Renal cortical epithelial cell (primary cell): Measurements from ENCODE around the gene SUPT3H. TPM values are rescaled to one million over a fixed set of nuclear protein-coding genes. Genes with fewer than 3 reads are reported as not detected.
A peak's percentile ranks its signal among the peaks of the same experiment; 100 is the strongest.
"Not testable (repeated sequence)": the region's sequence is repeated elsewhere in the genome, so short reads cannot be mapped to it uniquely, and the experiment has no call there.

Experiments
- DNase-seq: peaks from one replicate; pipeline ENCODE4 v3.0.0-alpha.2; 2011; ENCODE audit warnings: low read depth
- total RNA-seq: library from RNA; depleted of rRNA; stranded (reverse); fragments of >200 nt; gene quantifications from 2 replicates; pipeline ENCODE4 v1.2.3, GENCODE V29; 2014

Gene SUPT3H
- total RNA-seq, 1 donor from 2014 or later: 43.0 TPM

DNA sequence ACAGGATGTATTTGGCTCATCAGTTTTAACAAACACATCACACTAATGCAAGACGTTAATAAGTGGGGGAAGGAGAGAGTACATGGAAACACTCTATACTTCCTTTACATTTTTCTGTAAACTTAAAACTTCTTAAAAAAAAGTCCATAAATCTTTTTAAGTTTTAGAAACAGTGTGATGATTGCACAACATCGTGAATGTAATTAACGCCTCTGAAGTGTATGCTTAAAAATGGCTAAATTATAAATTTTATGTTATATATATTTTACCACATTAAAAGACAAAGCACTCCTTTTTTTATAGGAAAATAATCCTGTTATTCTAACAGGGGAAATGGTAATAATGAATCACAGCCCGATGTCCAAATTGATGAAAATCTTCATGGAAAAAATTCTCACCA lies 193.7 kb downstream of the SUPT3H start:
- DNase-seq: no peak

- not testable (repeated sequence) for DNase-seq
Measured at GRCh38 chr6:45176373-45176772, 201.4 kb downstream of the SUPT3H start.

DNA sequence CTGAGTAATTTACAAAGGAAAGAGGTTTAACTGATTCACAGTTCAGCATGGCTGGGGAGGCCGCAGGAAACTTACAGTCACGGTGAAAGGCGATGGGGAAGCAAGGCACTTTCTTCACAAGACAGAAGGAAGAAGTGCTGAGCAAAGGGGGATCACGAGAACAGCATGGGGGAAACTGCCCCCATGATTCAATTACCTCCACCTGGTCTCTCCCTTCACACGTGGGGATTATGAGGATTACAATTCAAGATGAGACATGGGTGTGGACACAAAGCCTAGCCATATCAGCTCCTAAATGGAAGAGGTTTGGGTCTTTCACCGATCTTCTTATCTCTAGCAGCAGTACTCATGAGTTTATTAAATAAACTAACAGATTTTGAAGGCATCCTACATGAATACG lies 202.5 kb downstream of the SUPT3H start:
- no peak for DNase-seq

DNA sequence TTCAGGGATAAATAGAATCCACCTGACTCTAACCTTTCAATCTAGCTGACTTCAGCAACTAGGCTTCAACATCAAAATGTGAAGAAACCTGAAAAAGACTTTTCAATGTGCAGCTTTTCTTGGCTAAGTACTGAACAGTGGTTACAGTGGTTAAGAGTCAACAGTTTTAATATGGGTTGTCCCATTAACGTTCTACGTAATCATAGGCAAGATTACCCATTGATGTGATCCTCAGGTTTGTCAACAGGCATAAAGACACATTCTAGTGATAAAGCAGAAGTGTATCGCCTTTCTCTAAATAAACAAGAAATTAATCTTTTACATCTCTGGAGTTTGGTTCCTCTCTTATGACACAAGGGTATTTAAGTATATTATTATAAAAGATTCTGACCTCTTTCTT lies 203.7 kb downstream of the SUPT3H start:
- DNase-seq: no peak

GRCh38 chr6:45171380-45171779 lies 206.4 kb downstream of the SUPT3H start:
- no peak for DNase-seq

- DNase-seq: no peak
Measured at GRCh38 chr6:45170309-45170708, 207.4 kb downstream of the SUPT3H start.

- peak; percentile 26 for DNase-seq
Measured at GRCh38 chr6:45169815-45170214, 207.9 kb downstream of the SUPT3H start.

- DNase-seq: peak; percentile 83
Measured at GRCh38 chr6:45163952-45164766, 213.6 kb downstream of the SUPT3H start.

GRCh38 chr6:45160305-45160704 lies 217.4 kb downstream of the SUPT3H start:
- no peak for DNase-seq

- DNase-seq: no peak
Measured at GRCh38 chr6:45156075-45156474, 221.7 kb downstream of the SUPT3H start.

GRCh38 chr6:45155341-45155894 lies 222.3 kb downstream of the SUPT3H start:
- no peak for DNase-seq

DNA sequence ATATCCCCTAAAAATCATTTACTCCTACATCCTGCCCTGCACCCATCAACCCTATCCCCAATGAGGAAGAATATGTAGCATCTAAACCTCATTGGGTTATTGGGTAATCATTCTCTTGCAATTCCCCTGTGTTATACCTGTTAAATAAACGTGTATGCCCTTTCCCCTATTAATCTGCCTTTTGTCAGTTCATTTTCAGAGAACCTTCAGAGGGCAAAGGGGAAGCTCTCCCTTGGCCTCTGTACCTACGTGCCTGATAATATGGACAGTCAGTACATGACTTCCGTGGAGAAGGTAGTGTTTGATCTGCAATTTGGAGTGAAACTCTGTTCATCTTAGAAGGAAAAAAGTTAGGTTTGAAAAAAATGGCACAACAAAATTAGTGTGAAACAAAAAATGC lies 223.1 kb downstream of the SUPT3H start:
- no peak for DNase-seq

GRCh38 chr6:45148711-45149341 lies 228.9 kb downstream of the SUPT3H start:
- DNase-seq: peak; percentile 18

- DNase-seq: no peak
Measured at GRCh38 chr6:45148278-45148677, 229.5 kb downstream of the SUPT3H start.

- not testable (repeated sequence) for DNase-seq
Measured at GRCh38 chr6:45145658-45146057, 232.1 kb downstream of the SUPT3H start.

DNA sequence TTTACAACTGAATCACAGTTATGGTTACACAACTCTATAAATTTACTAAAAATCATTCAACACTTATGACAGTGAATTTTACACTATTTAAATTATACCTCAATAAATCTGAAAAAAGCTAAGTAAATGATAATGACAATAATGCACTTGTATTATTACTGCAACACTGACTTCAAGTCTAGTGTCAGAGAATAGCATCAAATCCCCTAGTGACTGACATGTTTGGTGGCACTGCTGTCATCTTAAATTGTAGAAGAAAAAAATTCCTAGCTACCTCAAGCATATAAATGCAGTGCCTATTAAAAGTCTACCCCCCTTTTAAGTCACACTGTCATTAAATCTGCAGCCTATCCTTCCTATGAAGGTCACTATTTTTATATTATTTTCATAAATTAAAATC lies 239.0 kb downstream of the SUPT3H start:
- DNase-seq: no peak

- no peak for DNase-seq
Measured at GRCh38 chr6:45136495-45136894, 241.2 kb downstream of the SUPT3H start.

DNA sequence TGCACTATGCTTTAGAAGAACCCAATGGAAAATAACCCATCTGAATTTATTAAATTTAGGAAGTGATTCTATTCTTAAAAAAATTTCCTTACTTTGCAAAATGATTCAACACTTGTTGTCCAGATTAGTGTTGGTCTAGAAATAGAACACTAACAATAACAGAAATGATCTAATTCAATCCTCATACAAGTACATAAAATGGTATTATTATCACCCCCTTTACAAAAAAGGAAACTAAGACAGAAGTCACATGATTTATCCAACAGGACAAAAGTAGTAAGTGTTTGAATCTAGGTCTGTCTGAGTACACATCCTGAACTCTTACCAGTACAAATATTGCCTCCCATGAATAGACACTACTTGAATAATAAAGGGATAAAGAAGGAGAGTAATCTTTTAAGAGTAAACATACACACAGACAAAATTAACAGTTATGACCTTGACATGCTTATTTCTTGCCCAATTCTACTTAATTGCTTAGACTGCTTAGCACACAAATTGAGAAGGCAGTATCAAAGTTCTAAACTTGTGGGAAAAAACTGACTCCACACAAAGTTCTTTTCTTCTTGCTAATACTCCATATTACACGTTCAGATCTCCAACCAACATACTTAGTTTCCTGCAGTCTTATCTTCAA lies 245.0 kb downstream of the SUPT3H start:
- no peak for DNase-seq

- peak; percentile 19 for DNase-seq
Measured at GRCh38 chr6:45132059-45132458, 245.7 kb downstream of the SUPT3H start.

DNA sequence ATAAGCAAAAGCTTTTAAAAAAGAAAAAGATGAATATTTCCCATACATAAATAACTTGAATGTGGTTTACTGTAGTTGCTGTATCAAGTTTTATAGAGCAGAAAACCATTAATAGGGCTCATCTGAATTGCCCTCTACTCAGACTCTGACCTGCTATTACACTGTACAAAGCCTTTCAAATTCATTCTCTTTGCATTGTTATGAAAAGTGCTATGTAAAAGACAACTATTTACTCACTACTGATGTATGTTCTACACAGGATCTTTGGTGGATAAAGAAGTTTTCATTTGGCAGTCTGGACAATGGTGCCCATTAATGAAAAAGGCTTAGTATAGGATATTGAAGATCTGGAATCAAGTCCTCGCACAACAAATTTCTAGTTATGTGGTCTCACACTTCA lies 248.7 kb downstream of the SUPT3H start:
- no peak for DNase-seq

DNA sequence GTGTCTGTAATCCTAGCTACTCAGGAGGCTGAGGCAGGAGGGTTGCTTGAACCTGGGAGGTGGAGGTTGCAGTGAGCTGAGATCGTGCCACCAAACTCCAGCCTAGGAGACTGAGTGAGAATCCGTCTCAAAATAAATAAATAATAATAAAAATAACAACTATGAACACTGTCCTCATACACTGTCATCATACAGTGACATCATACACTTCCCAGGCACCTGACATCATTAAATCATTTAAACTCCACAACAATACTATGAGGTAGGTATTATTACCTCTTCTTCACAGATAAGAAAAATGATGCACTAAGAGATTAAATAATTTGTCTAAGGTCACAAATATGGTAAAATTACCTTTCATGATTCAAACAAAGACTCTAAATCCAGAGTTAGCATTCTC lies 250.5 kb downstream of the SUPT3H start:
- no peak for DNase-seq

- DNase-seq: no peak
Measured at GRCh38 chr6:45126033-45126432, 251.7 kb downstream of the SUPT3H start.

DNA sequence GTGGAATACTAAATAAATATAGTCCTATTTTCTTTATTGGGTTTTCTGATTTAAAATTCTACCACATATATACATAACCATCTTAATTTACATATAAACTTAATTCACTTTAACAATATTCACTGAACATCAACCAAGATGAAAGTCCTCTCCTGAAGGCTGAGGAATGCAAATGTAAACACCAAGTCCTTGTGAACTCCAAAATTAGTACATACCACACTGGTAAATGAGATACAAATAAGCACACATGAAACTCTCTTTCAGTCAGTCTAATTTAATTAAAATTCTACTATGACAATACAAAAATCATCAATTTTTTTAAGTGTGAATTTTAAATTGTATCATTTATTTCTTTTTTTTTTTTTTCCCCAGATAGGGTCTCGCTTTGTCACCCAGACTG lies 254.7 kb downstream of the SUPT3H start:
- DNase-seq: no peak
